Karpas-422 (cell line): ENCODE results near the gene SEMA5A. TPM values are rescaled to one million over a fixed set of nuclear protein-coding genes. Genes with fewer than 3 reads are reported as not detected.

Source experiments
- DNase-seq: peaks from one replicate; pipeline ENCODE4 v3.0.0-alpha.2; 2015
- H2AFZ ChIP-seq: fragments of 200-600 bp; sonication (generic); 2 replicates; pipeline ENCODE4 v1.6.1; 2014; ENCODE audit warnings: antibody characterized with exemption, low read length, mixed read lengths
- H3K27ac ChIP-seq: fragments of 200-600 bp; sonication (generic); 2 replicates; pipeline ENCODE4 v1.5.1; 2014; ENCODE audit warnings: mild to moderate bottlenecking, low read length, moderate library complexity
- H3K27me3 ChIP-seq: fragments of 200-600 bp; sonication (generic); 2 replicates; pipeline ENCODE4 v1.6.1; 2014; ENCODE audit warnings: low read length, mixed read lengths
- H3K36me3 ChIP-seq: fragments of 200-600 bp; sonication (generic); 2 replicates; pipeline ENCODE4 v1.6.1; 2014; ENCODE audit warnings: low read length, mixed read lengths; ENCODE audit not compliant: insufficient read depth
- H3K4me1 ChIP-seq: fragments of 200-600 bp; sonication (generic); 2 replicates; pipeline ENCODE4 v1.6.1; 2014; ENCODE audit warnings: mild to moderate bottlenecking, low read length, mixed read lengths
- H3K4me2 ChIP-seq: fragments of 200-600 bp; sonication (generic); 2 replicates; pipeline ENCODE4 v1.6.1; 2014; ENCODE audit warnings: low read length, low read depth, mild to moderate bottlenecking; ENCODE audit not compliant: poor library complexity, severe bottlenecking
- H3K4me3 ChIP-seq: fragments of 200-600 bp; sonication (generic); 2 replicates; pipeline ENCODE4 v1.5.1; 2014; ENCODE audit warnings: mild to moderate bottlenecking, antibody characterized with exemption, low read length, mixed read lengths
- H3K79me2 ChIP-seq: fragments of 200-600 bp; sonication (generic); 2 replicates; pipeline ENCODE4 v1.6.1; 2014; ENCODE audit warnings: mild to moderate bottlenecking, low read length, mixed read lengths
- H3K9ac ChIP-seq: fragments of 200-600 bp; sonication (generic); 2 replicates; pipeline ENCODE4 v1.6.0; 2014; ENCODE audit warnings: low read length
- H3K9me2 ChIP-seq: fragments of 200-600 bp; sonication (generic), shearing (Covaris generic); replicated peaks from 2 replicates; pipeline ENCODE4 v1.6.0; 2014; ENCODE audit warnings: mild to moderate bottlenecking, low read length, moderate library complexity; ENCODE audit not compliant: insufficient read depth
- H3K9me3 ChIP-seq: fragments of 300-700, 200-600 bp; sonication (generic); 2 replicates; pipeline ENCODE4 v1.6.1; 2014; ENCODE audit warnings: low read length, mixed read lengths
- H4K20me1 ChIP-seq: fragments of 200-600 bp; sonication (generic); 2 replicates; pipeline ENCODE4 v1.6.1; 2014; ENCODE audit warnings: mild to moderate bottlenecking, antibody characterized with exemption, low read length, low read depth; ENCODE audit not compliant: insufficient read depth
- total RNA-seq: library from RNA; depleted of rRNA; stranded (reverse); fragments of >200 nt; shearing (Covaris generic); gene quantifications from 2 replicates; pipeline ENCODE4 v1.2.3, GENCODE V29; 2014; ENCODE audit warnings: low replicate concordance

SEMA5A gene
- total RNA-seq, 1 experiment from 2014 or later: not detected

- no peak overlapping the region for H3K27ac ChIP-seq
- no peaks in the 10 kb centered on the region for H3K4me1 ChIP-seq
- no peak overlapping the region for H3K9ac ChIP-seq
- no peak overlapping the region for H3K4me2 ChIP-seq
- H3K79me2 ChIP-seq: no peaks in the 10 kb centered on the region
- DNase-seq: no peak
- no peak overlapping the region for H2AFZ ChIP-seq
- no peaks in the 10 kb centered on the region for H3K36me3 ChIP-seq
- H3K27me3 ChIP-seq: no peaks in the 10 kb centered on the region
- no peaks in the 10 kb centered on the region for H3K9me2 ChIP-seq
- H3K9me3 ChIP-seq: no peaks in the 10 kb centered on the region
- no peaks in the 10 kb centered on the region for H4K20me1 ChIP-seq
- H3K4me3 ChIP-seq: no peak overlapping the region
These were observed 84.8 kb downstream of the SEMA5A start for GRCh38 chr5:9460885-9461645.

GRCh38 chr5:9456435-9457042 is 89.3 kb downstream of the SEMA5A start:
- no peaks in the 10 kb centered on the region for H3K36me3 ChIP-seq
- no peak overlapping the region for H3K4me2 ChIP-seq
- H3K27me3 ChIP-seq: no peaks in the 10 kb centered on the region
- no peaks in the 10 kb centered on the region for H3K9me3 ChIP-seq
- H4K20me1 ChIP-seq: no peaks in the 10 kb centered on the region
- H3K27ac ChIP-seq: no peak overlapping the region
- H3K4me3 ChIP-seq: no peak overlapping the region
- no peak overlapping the region for H2AFZ ChIP-seq
- no peaks in the 10 kb centered on the region for H3K9me2 ChIP-seq
- DNase-seq: no peak
- no peaks in the 10 kb centered on the region for H3K4me1 ChIP-seq
- no peak overlapping the region for H3K9ac ChIP-seq
- no peaks in the 10 kb centered on the region for H3K79me2 ChIP-seq

DNA sequence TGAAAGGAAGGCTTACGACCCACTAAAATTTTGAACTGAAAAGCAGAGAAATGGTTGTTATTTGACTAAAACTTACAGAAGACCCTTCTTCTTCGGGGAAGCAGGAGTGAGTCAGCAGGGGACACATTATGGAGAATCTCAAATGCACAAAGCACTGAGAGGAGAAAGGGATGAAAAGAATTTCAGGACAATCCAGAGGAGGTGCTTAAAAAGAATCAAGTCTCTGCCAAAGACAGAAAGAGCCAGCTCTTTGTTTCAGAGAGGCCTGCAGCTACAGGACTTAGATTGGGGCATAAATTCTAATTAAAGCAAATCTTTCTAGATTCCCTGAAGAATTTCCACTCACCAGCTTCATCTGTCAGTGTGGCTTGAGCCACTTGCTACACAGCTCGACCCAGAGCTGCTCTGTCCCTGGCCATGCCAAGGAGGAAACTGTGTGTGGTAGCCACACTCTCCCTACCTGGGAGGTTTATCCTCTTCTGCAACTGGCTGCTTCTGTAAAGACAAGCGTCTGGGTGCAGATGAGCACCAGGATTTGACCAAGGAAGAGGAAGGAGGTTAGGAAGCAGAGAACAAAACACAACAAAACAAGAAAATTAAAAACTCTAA is 89.9 kb downstream of the SEMA5A start:
- no peak overlapping the region for H3K9ac ChIP-seq
- no peak for DNase-seq
- H3K36me3 ChIP-seq: no peaks in the 10 kb centered on the region
- no peaks in the 10 kb centered on the region for H3K9me2 ChIP-seq
- no peak overlapping the region for H2AFZ ChIP-seq
- no peaks in the 10 kb centered on the region for H3K27me3 ChIP-seq
- H3K27ac ChIP-seq: no peak overlapping the region
- no peaks in the 10 kb centered on the region for H3K9me3 ChIP-seq
- H3K4me2 ChIP-seq: no peak overlapping the region
- no peaks in the 10 kb centered on the region for H4K20me1 ChIP-seq
- no peak overlapping the region for H3K4me3 ChIP-seq
- no peaks in the 10 kb centered on the region for H3K79me2 ChIP-seq
- H3K4me1 ChIP-seq: no peaks in the 10 kb centered on the region

DNA sequence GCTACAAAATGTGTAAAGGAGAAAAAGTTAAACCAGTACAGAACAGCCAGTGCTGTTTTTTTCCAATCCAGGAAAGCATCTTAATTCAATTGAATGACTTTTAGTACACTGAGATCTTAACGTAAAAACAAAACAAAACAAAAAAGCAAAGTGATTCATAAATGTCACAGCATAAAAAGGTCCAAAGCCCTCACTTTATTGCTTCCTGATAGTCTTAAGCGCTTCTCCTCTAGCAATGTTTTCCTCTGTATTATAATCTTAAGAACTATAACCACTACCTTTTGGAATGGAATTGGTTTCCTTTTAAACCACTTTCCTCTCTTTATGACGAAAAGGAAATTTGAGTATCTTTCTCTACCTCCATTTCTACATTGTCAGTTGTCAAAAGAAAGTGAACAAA is 91.4 kb downstream of the SEMA5A start:
- no peak for DNase-seq
- H3K4me3 ChIP-seq: no peak overlapping the region
- H3K4me1 ChIP-seq: no peaks in the 10 kb centered on the region
- no peaks in the 10 kb centered on the region for H4K20me1 ChIP-seq
- no peak overlapping the region for H3K4me2 ChIP-seq
- no peaks in the 10 kb centered on the region for H3K79me2 ChIP-seq
- no peaks in the 10 kb centered on the region for H3K27me3 ChIP-seq
- no peaks in the 10 kb centered on the region for H3K9me3 ChIP-seq
- H3K27ac ChIP-seq: no peak overlapping the region
- no peaks in the 10 kb centered on the region for H3K36me3 ChIP-seq
- no peaks in the 10 kb centered on the region for H3K9me2 ChIP-seq
- H3K9ac ChIP-seq: no peak overlapping the region
- no peak overlapping the region for H2AFZ ChIP-seq

- Histone ChIP-seq H3K9ac (no peak overlapping the region), H3K4me3 (no peak overlapping the region), H3K79me2 (no peaks in the 10 kb centered on the region), H2AFZ (no peak overlapping the region), H3K27me3 (no peaks in the 10 kb centered on the region), H3K4me1 (no peaks in the 10 kb centered on the region), H3K36me3 (no peaks in the 10 kb centered on the region), H4K20me1 (no peaks in the 10 kb centered on the region), H3K4me2 (no peak overlapping the region), H3K27ac (no peak overlapping the region), H3K9me2 (no peaks in the 10 kb centered on the region), H3K9me3 (no peaks in the 10 kb centered on the region)
- DNase-seq: no peak
These were observed 91.8 kb downstream of the SEMA5A start for GRCh38 chr5:9454012-9454481.

GRCh38 chr5:9453480-9454011 is 92.3 kb downstream of the SEMA5A start:
- DNase-seq: no peak
- Histone ChIP-seq H3K9me2 (no peaks in the 10 kb centered on the region), H3K4me2 (no peak overlapping the region), H4K20me1 (no peaks in the 10 kb centered on the region), H2AFZ (no peak overlapping the region), H3K4me3 (no peak overlapping the region), H3K27ac (no peak overlapping the region), H3K79me2 (no peaks in the 10 kb centered on the region), H3K9me3 (no peaks in the 10 kb centered on the region), H3K27me3 (no peaks in the 10 kb centered on the region), H3K36me3 (no peaks in the 10 kb centered on the region), H3K9ac (no peak overlapping the region), H3K4me1 (no peaks in the 10 kb centered on the region)

DNA sequence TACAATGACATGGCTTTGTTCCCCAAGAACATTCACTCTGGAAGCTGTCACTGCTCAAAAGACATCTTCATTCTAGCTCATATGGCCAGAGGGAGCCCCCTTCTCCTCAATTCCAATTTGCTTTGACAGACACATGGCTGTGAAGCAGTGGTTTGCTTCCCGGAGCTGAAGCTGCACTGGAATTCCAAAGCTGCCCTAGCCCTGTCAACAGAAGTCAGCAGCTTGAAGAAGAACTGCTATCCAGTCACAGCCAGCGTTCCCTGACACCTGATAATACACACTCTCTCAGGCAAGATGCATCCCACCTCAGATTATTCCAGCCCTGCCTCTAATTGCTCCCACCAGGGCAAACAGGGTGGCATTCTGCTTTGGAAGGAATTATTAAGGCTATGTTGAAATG is 93.7 kb downstream of the SEMA5A start:
- no peaks in the 10 kb centered on the region for H3K9me2 ChIP-seq
- no peak overlapping the region for H3K9ac ChIP-seq
- no peak for DNase-seq
- H3K36me3 ChIP-seq: no peaks in the 10 kb centered on the region
- H3K9me3 ChIP-seq: no peaks in the 10 kb centered on the region
- no peaks in the 10 kb centered on the region for H4K20me1 ChIP-seq
- no peak overlapping the region for H3K27ac ChIP-seq
- no peak overlapping the region for H2AFZ ChIP-seq
- H3K27me3 ChIP-seq: no peaks in the 10 kb centered on the region
- no peak overlapping the region for H3K4me3 ChIP-seq
- no peak overlapping the region for H3K4me2 ChIP-seq
- H3K79me2 ChIP-seq: no peaks in the 10 kb centered on the region
- no peaks in the 10 kb centered on the region for H3K4me1 ChIP-seq

DNA sequence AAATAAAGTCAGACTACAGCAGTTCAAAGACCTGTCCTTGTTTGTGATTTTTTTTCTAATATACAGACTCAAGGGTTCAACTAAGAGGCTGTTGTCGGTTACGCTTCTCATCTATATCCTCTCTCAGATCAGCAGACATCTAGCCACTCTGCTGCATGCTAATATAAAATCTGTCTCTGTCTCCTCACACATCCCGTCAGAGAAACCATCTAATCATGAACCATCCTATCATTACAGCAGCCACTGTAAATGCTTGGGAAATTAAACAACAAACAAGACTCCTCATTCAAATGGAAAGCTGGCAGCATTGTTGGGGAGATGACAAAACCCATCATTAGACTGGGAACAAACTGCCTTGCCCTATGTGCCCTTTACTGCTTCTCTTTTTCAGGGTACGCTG is 94.8 kb downstream of the SEMA5A start:
- DNase-seq: no peak
- Histone ChIP-seq H3K79me2 (no peaks in the 10 kb centered on the region), H3K4me1 (no peaks in the 10 kb centered on the region), H3K27me3 (no peaks in the 10 kb centered on the region), H4K20me1 (no peaks in the 10 kb centered on the region), H3K9ac (no peak overlapping the region), H3K27ac (no peak overlapping the region), H2AFZ (no peak overlapping the region), H3K4me3 (no peak overlapping the region), H3K9me2 (no peaks in the 10 kb centered on the region), H3K9me3 (no peaks in the 10 kb centered on the region), H3K36me3 (no peaks in the 10 kb centered on the region), H3K4me2 (no peak overlapping the region)
